ENCODE results near the gene ATG14.
"Not testable (repeated sequence)": the region's sequence is repeated elsewhere in the genome, so short reads cannot be mapped to it uniquely, and the experiment has no call there.

ATG14 gene

DNA sequence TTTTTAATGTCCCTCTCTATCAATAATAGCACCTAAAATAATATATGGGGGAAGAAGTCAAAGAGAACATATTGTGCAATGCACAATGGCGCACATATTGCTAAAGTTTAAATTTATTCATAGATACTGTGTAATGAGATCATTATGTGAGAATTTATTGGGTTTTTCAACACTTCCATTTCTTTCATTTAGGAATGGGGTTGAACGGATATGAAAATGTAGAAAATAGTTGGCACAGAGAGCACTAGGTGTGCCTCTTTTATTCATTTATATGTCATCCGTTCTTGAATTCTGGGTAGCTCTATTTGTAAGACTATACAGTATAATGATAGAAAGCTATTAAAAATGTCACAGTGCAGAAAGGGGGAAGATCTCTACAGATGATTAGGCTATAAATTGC lies 63.9 kb downstream of the ATG14 start:
- no peak for FAIRE-seq

DNA sequence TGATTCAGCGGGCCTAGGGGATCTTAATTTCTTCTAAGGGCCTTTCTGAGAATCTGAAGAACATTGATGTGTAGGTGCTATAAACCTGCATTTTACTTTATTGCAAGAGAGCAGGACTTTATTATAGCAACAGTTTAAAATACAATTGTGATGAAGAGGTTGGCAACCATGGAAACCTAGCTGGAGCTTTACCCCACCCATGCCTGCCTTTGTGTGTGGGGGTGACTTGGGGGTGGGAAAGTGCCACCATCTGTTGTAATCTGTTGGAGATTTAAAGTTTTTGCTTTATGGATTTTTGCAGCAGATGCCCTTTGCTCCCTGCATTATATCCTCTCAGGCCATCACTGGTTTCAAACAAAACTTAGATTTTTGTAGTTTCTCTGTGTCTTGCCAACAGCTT lies 64.6 kb downstream of the ATG14 start:
- FAIRE-seq = no peak

DNA sequence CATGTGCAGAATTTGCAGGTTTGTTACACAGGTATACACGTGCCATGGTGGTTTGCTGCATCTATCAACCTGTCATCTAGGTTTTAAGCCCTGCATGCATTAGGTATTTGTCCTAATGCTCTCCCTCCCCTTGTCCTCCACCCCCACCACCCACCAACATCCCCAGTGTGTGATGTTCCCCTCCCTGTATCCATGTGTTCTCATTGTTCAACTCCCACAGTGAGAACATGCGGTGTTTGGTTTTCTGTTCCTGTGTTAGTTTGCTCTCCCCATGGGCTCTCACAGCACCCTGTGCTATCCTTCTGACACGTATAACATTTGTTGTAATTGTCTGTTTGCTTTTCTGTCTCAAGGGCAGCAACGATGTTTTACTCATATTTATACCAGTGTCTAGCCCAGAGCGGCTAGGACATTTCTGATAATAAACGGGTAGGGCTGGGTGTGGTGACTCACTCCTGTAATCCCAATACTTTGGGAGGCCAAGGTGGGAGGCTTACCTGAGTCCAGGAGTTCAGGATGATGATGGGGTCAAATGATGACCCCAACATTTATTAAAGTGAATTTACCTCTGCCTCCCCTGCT lies 67.0 kb downstream of the ATG14 start:
- FAIRE-seq = not testable (repeated sequence)

DNA sequence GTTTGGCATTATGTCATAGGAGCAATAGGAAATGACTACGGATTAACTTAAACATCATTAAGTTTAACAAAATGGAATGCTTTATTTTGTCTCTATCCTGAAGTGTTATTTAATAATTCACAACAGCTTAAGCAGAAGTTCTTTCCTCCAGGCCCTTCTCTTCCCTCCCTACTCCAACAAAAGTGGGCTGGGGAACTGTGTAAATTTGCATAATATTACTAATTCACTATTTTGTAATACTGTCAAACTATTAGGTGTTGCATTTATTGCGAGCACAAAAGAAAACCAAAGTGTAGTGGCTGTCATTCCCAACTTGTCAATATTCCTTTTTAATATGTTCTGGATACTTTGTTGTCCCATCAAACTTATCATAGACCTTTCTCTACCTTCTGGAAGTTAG lies 69.8 kb downstream of the ATG14 start:
- no peak for FAIRE-seq

DNA sequence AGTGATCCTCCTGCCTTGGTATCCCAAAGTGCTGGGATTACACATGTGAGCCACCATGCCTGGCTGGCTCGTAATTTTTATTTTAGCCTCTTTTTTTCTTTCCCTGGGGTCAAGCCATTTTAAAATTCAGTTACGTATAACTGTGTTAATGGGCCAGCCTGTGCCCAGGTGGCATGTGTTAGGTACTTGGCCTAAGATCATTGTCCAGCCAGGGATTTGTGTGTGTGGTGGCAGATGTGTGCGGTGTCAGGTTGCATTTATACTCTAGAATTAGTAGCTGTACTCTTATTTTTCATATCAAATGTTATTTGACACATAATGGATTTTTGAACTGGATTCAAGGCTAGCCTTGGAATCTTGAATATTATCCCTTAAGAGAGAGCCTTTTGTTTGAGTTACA lies 71.1 kb downstream of the ATG14 start:
- no peak for FAIRE-seq

DNA sequence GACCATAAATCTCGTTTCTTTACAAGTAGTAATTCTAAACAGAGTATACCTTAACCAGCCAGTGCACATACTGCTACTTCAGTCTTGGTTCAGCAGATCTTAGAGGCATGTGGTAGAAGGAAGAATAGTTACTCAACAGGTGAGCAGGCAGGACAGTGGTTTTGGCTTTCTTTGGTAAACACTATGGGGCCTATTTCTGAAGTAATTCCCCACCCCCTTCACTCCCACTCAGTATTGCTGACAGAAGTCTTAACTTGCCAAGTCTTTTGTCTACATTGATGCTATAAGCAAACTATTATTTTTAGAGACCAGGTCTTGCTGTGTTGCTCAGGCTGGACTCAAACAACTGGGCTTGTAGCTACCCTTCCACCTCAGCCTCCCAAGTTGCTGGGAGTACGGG lies 71.9 kb downstream of the ATG14 start:
- FAIRE-seq = no peak

DNA sequence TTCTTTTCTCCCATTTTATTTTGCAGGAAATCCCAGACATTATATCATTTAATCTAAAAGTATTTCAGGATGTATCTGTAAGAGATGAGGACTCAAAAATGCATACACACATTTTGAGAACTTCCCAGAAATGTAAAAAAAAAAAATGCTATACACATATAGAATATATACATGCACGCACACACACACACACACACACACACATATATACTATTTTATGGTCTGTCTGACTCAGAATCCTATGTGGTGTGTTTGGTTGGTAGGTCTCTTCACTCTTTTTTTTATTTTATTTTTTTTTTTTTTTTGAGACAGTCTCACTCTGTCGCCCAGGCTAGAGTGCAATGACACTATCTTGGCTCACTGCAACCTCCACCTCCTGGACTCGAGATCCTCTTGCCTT lies 74.9 kb downstream of the ATG14 start:
- no peak for FAIRE-seq

DNA sequence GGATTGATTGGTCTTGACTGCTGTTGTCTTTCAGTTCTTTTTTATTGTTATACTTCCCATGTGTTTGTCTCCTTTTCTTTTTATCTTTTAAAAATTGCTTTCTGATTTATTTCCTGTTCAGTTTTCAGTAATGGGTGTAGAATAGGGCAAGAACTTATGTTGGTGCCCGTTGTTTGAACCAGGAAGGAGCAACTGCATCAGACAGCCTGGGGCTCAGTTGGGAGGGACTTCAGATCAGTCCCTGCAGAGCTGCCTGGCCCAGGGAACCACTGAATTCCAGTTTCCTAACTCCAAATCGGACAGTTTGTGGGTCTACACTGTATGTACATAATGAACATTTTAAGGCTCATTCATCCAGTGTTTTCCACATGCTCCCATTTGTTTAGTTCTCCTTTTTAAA lies 75.5 kb downstream of the ATG14 start:
- FAIRE-seq = no peak

DNA sequence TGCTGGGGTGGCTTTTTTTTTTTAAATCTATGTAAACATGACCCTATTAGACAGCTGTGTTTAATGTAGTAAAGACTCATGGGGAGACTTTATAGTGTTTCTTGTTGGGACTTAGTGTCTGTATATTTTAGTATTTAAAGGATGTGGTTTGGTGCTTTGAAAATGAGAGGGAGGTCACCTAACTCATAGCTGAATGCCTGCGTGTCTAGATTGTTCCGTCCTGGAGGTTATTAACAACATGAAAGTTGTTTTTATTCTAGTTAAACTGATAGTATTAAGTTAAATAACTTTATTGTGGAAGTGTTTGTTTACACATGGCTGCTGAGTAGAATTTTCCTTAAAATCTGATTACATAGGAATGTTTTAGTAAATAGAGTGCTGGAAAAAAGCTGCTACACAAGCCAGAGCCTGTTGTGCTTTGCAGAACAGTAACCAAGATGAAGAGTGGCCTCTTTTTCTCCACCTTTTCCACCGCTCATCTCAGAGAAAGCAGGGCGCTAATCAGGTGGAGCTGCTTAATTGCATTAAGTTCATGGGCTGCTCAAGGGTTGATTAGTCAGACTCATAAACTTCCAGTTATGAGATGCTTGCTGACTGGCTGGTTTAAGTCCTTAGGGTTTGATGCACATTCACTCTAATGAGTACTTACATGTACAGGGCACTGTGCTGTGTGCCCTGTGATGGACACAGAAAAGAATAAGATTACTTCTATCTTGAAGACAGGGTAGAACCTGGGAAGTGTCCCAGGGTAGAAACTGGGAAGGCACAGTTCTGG lies 77.7 kb downstream of the ATG14 start:
- FAIRE-seq = no peak

DNA sequence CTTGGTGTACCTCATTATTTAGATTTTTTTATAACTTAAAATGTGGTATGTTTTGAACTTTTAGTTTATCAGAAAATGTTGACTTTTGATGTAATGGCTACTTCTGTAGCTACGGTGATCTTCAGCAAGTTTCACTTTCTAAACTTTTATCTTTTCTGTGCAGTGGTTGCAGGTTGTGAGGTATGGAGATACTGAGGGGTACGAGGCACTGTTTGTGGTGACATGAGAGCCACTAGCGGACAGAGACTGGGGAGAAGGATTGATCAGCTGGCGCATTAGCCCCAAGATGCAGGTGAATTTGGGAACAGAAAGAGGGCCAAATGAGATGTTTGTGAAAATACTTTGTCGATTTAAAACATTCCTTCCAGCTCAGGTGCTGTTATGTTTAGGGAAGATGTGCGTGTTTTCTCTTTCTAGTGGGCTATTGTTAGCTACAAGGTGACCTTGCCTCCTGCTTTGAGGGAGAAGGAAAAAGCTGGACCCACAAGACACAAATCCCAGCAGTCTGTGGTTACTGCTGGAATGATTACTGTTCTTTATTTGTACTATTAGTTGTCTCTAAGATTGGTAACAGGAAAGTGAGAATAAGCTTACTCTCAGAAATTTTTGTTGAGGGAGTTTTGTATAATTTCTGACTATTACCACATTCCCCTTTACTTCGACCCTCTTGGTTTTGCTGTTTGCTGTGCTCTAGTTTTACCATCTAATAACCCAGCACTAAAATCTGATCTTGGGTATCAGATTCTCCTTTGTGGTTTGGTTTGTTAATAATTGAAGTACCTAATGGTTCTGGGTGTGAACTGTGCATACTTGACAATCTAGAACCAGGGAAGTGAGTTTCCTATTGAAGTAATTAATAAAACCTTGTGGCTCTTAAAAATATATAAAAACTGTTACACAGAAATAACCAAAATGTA lies 78.7 kb downstream of the ATG14 start:
- no peak for FAIRE-seq

DNA sequence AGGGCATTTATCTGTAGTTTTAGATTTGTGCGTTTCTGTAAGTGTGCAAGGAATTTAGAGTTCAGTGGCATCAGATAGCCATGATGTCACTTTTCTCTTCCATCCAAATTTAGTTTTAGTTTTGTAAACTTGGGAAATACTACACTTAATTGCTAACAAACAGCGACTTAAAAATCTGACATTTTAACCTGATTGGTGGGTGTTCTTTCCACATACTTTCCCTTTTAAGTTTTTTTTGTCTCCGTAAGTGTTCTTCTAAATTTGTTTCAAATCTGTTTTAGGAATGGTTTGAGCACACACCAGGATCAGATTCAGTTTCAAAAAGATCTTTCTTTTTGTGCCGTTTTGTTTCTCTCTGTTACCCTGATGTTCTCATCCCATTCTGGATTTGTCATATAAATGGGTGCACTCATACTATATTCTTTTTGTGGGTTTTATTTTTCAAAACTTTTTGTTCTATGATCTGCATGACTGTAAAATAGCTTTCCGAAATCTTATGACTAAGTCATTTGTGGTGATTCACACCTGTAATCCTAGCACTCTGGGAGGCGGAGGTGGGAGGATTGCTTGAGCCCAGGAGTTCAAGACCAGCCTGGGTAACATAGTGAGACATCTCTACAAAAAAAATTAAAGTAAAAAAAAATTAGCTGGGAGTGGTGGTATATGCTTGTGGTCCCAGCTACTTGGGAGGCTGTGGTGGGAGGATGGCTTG lies 81.5 kb downstream of the ATG14 start:
- no peak for FAIRE-seq

DNA sequence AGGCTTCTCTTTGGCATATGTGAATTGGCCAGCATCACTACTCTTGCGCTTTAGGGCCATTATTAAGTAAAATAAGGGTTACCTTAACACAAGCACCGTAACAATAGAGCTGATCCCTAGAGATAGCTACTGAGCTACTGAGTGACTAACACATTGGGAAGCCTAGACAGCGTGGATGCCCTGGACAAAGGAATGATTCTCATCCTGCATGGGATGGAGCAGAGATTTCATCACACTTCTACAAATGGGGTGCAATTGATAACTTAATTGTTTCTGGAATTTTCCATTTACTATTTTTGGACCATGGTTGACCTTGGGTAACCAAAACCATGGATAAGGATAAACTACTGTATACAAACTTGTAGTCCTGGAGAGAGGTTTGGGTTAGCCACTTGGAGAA lies 83.3 kb downstream of the ATG14 start:
- FAIRE-seq = no peak

DNA sequence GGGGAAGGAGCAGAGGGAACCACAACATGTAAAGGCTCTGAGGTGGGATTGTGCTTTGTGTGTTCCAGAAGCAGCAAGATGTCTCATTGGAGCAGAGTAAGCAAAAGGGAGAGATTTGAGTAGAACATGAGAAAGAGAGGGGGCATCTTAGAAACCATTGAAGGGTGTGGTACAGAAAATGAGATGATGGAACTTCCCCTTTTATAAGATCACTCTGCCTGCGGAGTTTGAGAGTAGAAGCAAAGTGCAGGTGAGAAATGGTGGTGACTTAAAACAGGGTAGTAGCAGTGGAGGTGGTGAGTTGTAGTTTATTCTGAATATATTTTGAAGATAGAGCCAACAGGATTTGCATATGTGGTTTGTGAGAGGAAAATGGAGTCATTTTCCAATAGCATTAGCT lies 84.5 kb downstream of the ATG14 start:
- FAIRE-seq = no peak

DNA sequence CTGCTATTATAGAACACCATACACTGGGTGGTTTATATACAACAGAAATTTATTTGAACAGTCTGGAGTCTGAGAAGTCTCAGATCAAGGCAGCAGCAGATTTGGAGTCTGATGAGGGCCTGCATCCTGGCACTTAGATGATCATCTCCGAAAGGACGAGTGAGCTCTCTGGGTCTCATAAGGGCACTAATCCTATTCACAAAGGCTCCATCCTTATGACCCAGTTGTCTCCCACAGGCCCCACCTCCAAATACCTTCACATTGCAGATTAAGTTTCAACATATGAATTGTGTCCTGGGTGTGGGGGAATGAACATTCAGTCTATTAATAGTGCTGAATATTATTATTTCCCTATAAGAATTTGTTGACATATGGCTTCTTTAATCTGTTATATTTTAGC lies 86.8 kb downstream of the ATG14 start:
- FAIRE-seq = no peak

DNA sequence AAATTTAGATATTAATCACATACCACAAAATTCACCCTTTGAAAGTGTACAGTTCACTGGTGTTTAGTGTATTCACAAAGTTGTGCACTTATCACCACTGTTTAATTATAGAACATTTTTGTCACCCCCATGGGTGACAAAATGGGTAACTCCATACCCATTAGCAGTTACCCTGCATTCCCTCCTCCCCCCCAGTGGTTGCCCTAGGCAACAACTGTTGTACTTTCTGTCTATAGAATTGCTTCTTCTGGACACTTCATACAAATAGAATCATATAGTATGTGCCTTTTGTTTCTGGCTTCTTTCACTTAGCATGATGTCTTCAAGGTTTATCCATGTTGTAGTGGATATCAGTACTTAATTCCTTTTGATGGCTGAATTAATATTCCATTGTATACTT lies 87.7 kb downstream of the ATG14 start:
- no peak for FAIRE-seq

DNA sequence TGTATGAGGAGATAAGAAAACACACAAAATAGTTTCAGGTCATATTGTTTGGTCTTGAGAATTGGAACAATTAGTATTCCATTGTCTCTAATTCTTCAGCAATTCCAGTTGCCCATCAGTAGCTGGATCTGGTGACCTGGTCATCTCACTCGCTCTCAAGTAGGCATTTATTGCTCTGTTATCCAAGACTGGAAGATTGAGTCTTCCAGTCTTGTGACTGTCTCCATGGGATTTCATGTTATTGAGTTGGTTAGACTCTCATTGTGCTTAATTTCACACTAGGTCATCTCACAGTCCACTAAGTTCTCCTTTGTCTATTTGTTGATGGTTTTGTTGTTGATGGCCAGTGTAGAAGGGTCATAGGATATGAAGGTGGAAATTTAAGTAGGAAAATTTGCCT lies 92.9 kb downstream of the ATG14 start:
- no peak for FAIRE-seq

DNA sequence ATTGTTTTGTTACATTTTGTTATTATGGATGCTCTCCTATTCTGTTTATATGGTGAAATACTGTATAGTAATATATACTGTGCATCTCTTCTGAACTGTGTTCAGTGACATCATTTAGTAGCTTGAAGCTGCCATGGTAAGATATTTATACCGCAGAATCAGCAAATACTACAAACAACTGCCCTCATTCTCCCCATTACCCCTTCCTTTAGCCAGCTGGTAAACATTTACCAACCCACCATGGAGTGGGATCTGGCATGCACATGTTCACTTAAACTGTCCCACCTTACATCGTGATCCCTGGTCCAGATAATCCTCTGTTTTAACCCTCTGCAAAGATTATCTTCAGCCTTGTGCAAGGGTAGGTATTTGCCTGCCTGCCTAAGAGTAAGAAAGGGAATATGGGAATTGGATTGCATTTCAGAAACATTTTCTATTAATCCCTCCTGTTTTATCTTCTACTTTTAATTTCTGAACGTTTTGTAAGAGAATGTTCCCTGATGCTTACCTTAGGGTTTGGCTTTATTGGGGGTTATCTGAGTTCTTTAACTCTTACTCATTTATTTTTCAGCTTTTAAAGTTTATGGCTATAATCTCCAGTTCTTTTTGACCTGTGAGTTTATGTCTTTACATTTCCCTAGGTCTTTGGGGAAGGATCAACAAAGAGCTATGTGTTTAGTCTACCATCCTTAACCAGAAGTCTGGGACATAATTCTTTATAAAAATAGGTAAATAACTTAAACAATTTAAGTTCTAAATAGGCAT lies 93.9 kb downstream of the ATG14 start:
- FAIRE-seq = no peak

DNA sequence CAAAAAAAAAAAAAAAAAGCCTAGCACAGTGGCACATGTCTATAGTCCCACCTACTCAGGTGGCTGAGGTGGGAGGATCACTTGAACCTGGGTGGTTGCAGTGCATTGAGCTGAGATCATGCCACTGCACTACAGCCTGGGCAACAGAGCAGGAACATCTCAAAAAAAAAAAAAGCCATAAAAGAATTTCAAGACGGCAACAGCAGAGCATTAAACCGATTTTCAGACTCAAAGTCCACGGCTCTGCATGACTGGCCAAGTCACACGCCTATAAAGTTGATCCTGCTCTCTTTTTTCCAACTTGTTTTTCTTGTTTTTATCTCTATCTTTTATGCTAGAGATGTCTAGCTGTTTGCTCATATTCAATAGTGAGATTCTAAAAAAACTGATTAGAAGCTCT lies 95.1 kb downstream of the ATG14 start:
- FAIRE-seq = no peak

All from TTC549 (cell line).